K562 (cell line): ENCODE data around the gene TMED8. TPM values are rescaled to one million over a fixed set of nuclear protein-coding genes. Genes with fewer than 3 reads are reported as not detected.

ENCODE experiments used
- ATAC-seq: fragments of 200-7000 bp; cut with Tn5 transposase; 3 replicates; pipeline ENCODE4 v1.9.1; 2020; ENCODE audit warnings: moderate library complexity
- BruUV-seq: library from RNA; stranded (reverse); fragments of 400-500 nt; replicated peaks from 2 replicates; lab custom pipeline; 2021; lab: Mats Ljungman, UMichigan
- CTCF ChIA-PET: fragments of 300-600 bp; formaldehyde crosslinking; extraction: SDS; loops from one replicate; lab custom pipeline; 2021; ENCODE audit warnings: low intra/inter-chr PET ratio; lab: Yijun Ruan, JAX
- POLR2A ChIA-PET: fragments of 300-600, 350-650 bp; sonication (Branson Sonifier 250); formaldehyde crosslinking; extraction: SDS; loops from one replicate; lab custom pipeline; 2021; ENCODE audit warnings: antibody characterized with exemption, inconsistent platforms; lab: Yijun Ruan, JAX
- DNase-seq, 4 experiments: peaks; one replicate each; pipeline versions ENCODE4 v3.0.0 to v3.0.0-alpha.2; 2011 to 2018; ENCODE audit warnings: low spot score in 3 of 4, mixed read lengths in 3 of 4; ENCODE audit errors: extremely low read depth in 1 of 4
- FAIRE-seq: peaks from 2 replicates; lab custom pipeline; 2011; peaks lifted over from hg19 to GRCh38; lab: Jason Lieb, UNC
- H2AFZ ChIP-seq: 2 replicates; pipeline ENCODE4 v1.6.0; 2011; ENCODE audit warnings: low read depth, low read length, control low read depth, inconsistent platforms
- H3K27ac ChIP-seq: fragments of 200-600 bp; 3 replicates; pipeline ENCODE4 v1.8.0; 2011; ENCODE audit warnings: low read depth, mild to moderate bottlenecking, control low read depth, inconsistent platforms, low read length, moderate library complexity, mixed read lengths; ENCODE audit errors: extremely low read depth
- H3K27me3 ChIP-seq, 2 experiments: fragments of 300-600 bp in 1 of 2; 2 replicates in 1 of 2; 3 replicates in 1 of 2; pipeline versions ENCODE4 v1.6.0 to v1.8.0; 2011; ENCODE audit warnings: inconsistent platforms in 2 of 2, low read length in 2 of 2, mild to moderate bottlenecking in 1 of 2, mixed read lengths in 1 of 2, moderate library complexity in 1 of 2; ENCODE audit not compliant: control insufficient read depth in 2 of 2, insufficient read depth in 2 of 2
- H3K36me3 ChIP-seq: fragments of 300-600 bp; 3 replicates; pipeline ENCODE4 v1.8.0; 2011; ENCODE audit warnings: mild to moderate bottlenecking, low read length, inconsistent platforms; ENCODE audit not compliant: control insufficient read depth, insufficient read depth
- H3K4me1 ChIP-seq, 2 experiments: fragments of 200-600 bp in 1 of 2; replicated peaks in 1 of 2; 2 replicates in 1 of 2; 3 replicates in 1 of 2; pipeline versions ENCODE4 v1.5.1 to v1.8.0; 2011; ENCODE audit warnings: inconsistent platforms in 2 of 2, low read length in 2 of 2, mild to moderate bottlenecking in 1 of 2, mixed read lengths in 1 of 2, moderate library complexity in 1 of 2; ENCODE audit not compliant: control insufficient read depth in 2 of 2, insufficient read depth in 2 of 2
- H3K4me2 ChIP-seq: 2 replicates; pipeline ENCODE4 v1.6.1; 2011; ENCODE audit warnings: low read length, control low read depth, inconsistent platforms, mixed read lengths; ENCODE audit not compliant: insufficient read depth
- H3K4me3 ChIP-seq: fragments of 200-600 bp; sonication (generic), shearing (Covaris generic); 2 replicates; pipeline ENCODE4 v1.5.1; 2016; ENCODE audit warnings: control low read depth, inconsistent platforms
- H3K79me2 ChIP-seq: fragments of 200-600 bp; 3 replicates; pipeline ENCODE4 v1.8.0; 2011; ENCODE audit warnings: low read length, inconsistent platforms; ENCODE audit not compliant: control insufficient read depth, insufficient read depth
- H3K9ac ChIP-seq, 2 experiments: 2 replicates each; pipeline versions ENCODE4 v1.6.0 to v1.6.1; 2011; ENCODE audit warnings: low read depth in 2 of 2, low read length in 2 of 2, control low read depth in 1 of 2, inconsistent platforms in 1 of 2, mild to moderate bottlenecking in 1 of 2, mixed read lengths in 1 of 2; ENCODE audit not compliant: insufficient read depth in 1 of 2
- H3K9me1 ChIP-seq: one replicate; pipeline ENCODE4 v1.6.0; 2011; ENCODE audit warnings: inconsistent platforms, mild to moderate bottlenecking, low read length, moderate library complexity; ENCODE audit not compliant: control insufficient read depth, insufficient read depth
- H3K9me3 ChIP-seq: replicated peaks from 2 replicates; pipeline ENCODE4 v1.5.1; 2011; ENCODE audit warnings: low read depth, low read length, inconsistent platforms; ENCODE audit not compliant: control insufficient read depth, insufficient read depth
- H4K20me1 ChIP-seq: replicated peaks from 2 replicates; pipeline ENCODE4 v1.6.1; 2011; ENCODE audit warnings: low read length, inconsistent platforms, mixed read lengths; ENCODE audit not compliant: control insufficient read depth, insufficient read depth
- DDX20 ChIP-seq: fragments of 450-650 bp; IDR thresholded peaks from 2 replicates; pipeline ENCODE4 v1.6.1; 2016; ENCODE audit warnings: missing genetic modification characterization, low read depth, mild to moderate bottlenecking, missing compliant biosample characterization, moderate library complexity
- EP400 ChIP-seq: fragments of 450-650 bp; IDR thresholded peaks from 2 replicates; pipeline ENCODE4 v1.6.1; 2017; ENCODE audit warnings: antibody characterized with exemption, mild to moderate bottlenecking, moderate library complexity
- FOXA3 ChIP-seq, 2 experiments: fragments of 450-650 bp in 1 of 2; sonication (generic) in 1 of 2; formaldehyde crosslinking; IDR thresholded peaks in 1 of 2; conservative IDR thresholded peaks in 1 of 2; 2 replicates each; pipeline versions ENCODE4 v1.4.0 to v1.8.0; 2020 to 2022; ENCODE audit warnings: mild to moderate bottlenecking in 2 of 2, missing genetic modification reagents in 1 of 2
- FOXP4 ChIP-seq: sonication (generic); formaldehyde crosslinking; IDR thresholded peaks from 2 replicates; pipeline ENCODE4 v1.8.0; 2022; ENCODE audit warnings: mild to moderate bottlenecking, missing genetic modification reagents, borderline replicate concordance
- HDAC8 ChIP-seq: fragments of 450-650 bp; IDR thresholded peaks from 2 replicates; pipeline ENCODE4 v1.6.1; 2016; ENCODE audit warnings: mild to moderate bottlenecking, missing genetic modification characterization, moderate library complexity, missing compliant biosample characterization
- JUND ChIP-seq, 2 experiments: IDR thresholded peaks; 2 replicates in 1 of 2; 3 replicates in 1 of 2; pipeline ENCODE4 v1.6.1; 2011; ENCODE audit warnings: borderline replicate concordance in 2 of 2, low read depth in 2 of 2, low read length in 2 of 2, improper control_type of control experiment in 1 of 2, missing biosample characterization in 1 of 2, missing genetic modification characterization in 1 of 2, missing genetic modification reagents in 1 of 2
- MEIS2 ChIP-seq: fragments of 450-650 bp; IDR thresholded peaks from 2 replicates; pipeline ENCODE4 v1.6.1; 2014; ENCODE audit warnings: mild to moderate bottlenecking; ENCODE audit not compliant: partially characterized antibody
- NCOA1 ChIP-seq: fragments of 450-650 bp; IDR thresholded peaks from 2 replicates; pipeline ENCODE4 v1.6.1; 2016; ENCODE audit warnings: low read depth
- RBM14 ChIP-seq: fragments of 200-400 bp; formaldehyde crosslinking; IDR thresholded peaks from 2 replicates; pipeline ENCODE4 v1.6.1; 2018; ENCODE audit warnings: low read depth, mild to moderate bottlenecking, low read length, moderate library complexity, borderline replicate concordance; ENCODE audit not compliant: insufficient read depth
- RBM15 ChIP-seq: fragments of 200-400 bp; formaldehyde crosslinking; IDR thresholded peaks from 2 replicates; pipeline ENCODE4 v1.6.1; 2018; ENCODE audit warnings: mild to moderate bottlenecking, low read length, moderate library complexity; ENCODE audit not compliant: insufficient read depth
- SRSF3 ChIP-seq: fragments of 200-400 bp; formaldehyde crosslinking; IDR thresholded peaks from 2 replicates; pipeline ENCODE4 v1.6.1; 2016; ENCODE audit warnings: mild to moderate bottlenecking, low read length, moderate library complexity; ENCODE audit not compliant: insufficient read depth
- ZNF197 ChIP-seq: fragments of 200-800 bp; sonication (Bioruptor generic); IDR thresholded peaks from 2 replicates; pipeline ENCODE4 v1.6.1; 2016; ENCODE audit warnings: low read depth, missing genetic modification characterization, missing compliant biosample characterization
- ZNF75A ChIP-seq: fragments of 450-650 bp; formaldehyde crosslinking; IDR thresholded peaks from 2 replicates; pipeline ENCODE4 v1.4.0; 2020; ENCODE audit warnings: mild to moderate bottlenecking
- ZNF780A ChIP-seq: fragments of 250-450 bp; sonication (Bioruptor Pico); IDR thresholded peaks from 2 replicates; pipeline ENCODE4 v1.5.0; 2021; ENCODE audit warnings: mild to moderate bottlenecking
- WGBS: fragments of 100-300 bp; shearing (Covaris generic); methylation state at CpG from one replicate; pipeline ENCODE4 v1.1.6; 2016; ENCODE audit warnings: low coverage, mixed read lengths; ENCODE audit not compliant: insufficient coverage; ENCODE audit errors: missing lambda C conversion rate; 5-methylcytosine and 5-hydroxymethylcytosine counted together
- in situ Hi-C: fragments of 300-500 bp; cut with MboI; formaldehyde crosslinking; loops from 4 replicates; pipeline ENCODE4 v1.15.0; 2018; ENCODE audit warnings: inconsistent platforms, mixed read lengths
- intact Hi-C: fragments of 100-400 bp; cut with micrococcal nuclease; formaldehyde crosslinking; loops from 2 replicates; pipeline ENCODE4 v1.14.2; 2022
- polyA plus RNA-seq, 8 experiments: library from polyadenylated mRNA; depleted of rRNA in 4 of 8; stranded (reverse) in 5 of 8; unstranded in 3 of 8; fragments of >200 nt; fragmentation: Nextera tagmentation in 2 of 8; fragmentation: Illumina TruSeq in 1 of 8; extraction: Ambion mirVana in 2 of 8; extraction: Trizol in 1 of 8; gene quantifications; 2 replicates each; pipeline versions ENCODE4 v1.2.1 to v1.2.3, GENCODE V29; 2011 to 2014; ENCODE audit warnings: inconsistent platforms in 1 of 8, missing spikeins in 1 of 8
- total RNA-seq, 7 experiments: library from RNA; depleted of rRNA in 6 of 7; stranded (reverse); fragments of >200 nt in 6 of 7; fragmentation: Illumina TruSeq in 2 of 7; extraction: Trizol in 2 of 7; gene quantifications; 2 replicates each; pipeline versions ENCODE4 v1.2.1 to v1.2.3, GENCODE V29; 2011 to 2021; ENCODE audit warnings: low replicate concordance in 1 of 7
- TF ChIP-seq, protein P1 (sequence below), 2 experiments: fragments of 450-650 bp in 1 of 2; sonication (generic) in 1 of 2; formaldehyde crosslinking in 1 of 2; IDR thresholded peaks in 1 of 2; conservative IDR thresholded peaks in 1 of 2; 2 replicates each; pipeline versions ENCODE4 v1.6.1 to v1.8.1; 2016 to 2023; ENCODE audit warnings: mild to moderate bottlenecking in 2 of 2, moderate library complexity in 2 of 2, inconsistent platforms in 1 of 2, missing genetic modification reagents in 1 of 2

TMED8 gene
- total and polyA plus RNA-seq, 9 of the 15 experiments (the other 6 are each of a cell fraction or from before 2014, with no cell fraction given) = 3.3 to 17.4 (median 12.0) TPM

GRCh38 chr14:77302926-77303325 lies 74.0 kb downstream of the TMED8 start:
- Histone ChIP-seq H4K20me1 (no peaks in the 10 kb centered on the region), H3K27ac (peak overlapping the region; percentile 40; the same call in 1 of the 3 replicates), H3K9me1 (no peaks in the 10 kb centered on the region), H3K4me3 (no peak overlapping the region), H3K27me3 (no peaks in the 10 kb centered on the region), H3K36me3 (peaks cover 18% of the 10 kb centered on the region; the same call in 2 of the 3 replicates), H3K79me2 (no peaks in the 10 kb centered on the region), H3K4me2 (no peak overlapping the region), H2AFZ (no peak overlapping the region), H3K9ac (no peak overlapping the region), H3K9me3 (no peaks in the 10 kb centered on the region), H3K4me1 (peaks cover 0 to 5% of the 10 kb centered on the region in 2 experiments; a peak in 2 of 5 replicates)
- in situ Hi-C loops (no loop called here), intact Hi-C loops (loop anchor here (5.0 kb wide), 2 partner anchors 154 to 249 kb away; partner anchors contain the start of genes AHSA1 and VIPAS39)
- WGBS = 75% methylated on average over 2 of the region's 5 CpGs
- no TSS peak for BruUV-seq
- POLR2A ChIA-PET = interaction anchor here (0.8 to 2.6 kb wide), 3 partner anchors 13 to 156 kb away, joined by 3 to 10 read pairs (median 6); partner anchors contain the start of gene VIPAS39
- FAIRE-seq (no peak), DNase-seq (peak; percentile 14 to 36 (median 22)), ATAC-seq (peak; percentile 54)
- CTCF ChIA-PET = no interaction called here
- TF ChIP-seq RBM15 = no peak
- TF ChIP-seq ZNF197 (CRISPR knock-in tag) = no peak
- TF ChIP-seq ZNF780A (CRISPR knock-in tag) = no peak
- TF ChIP-seq MEIS2 = peak; percentile 59
- 0 out of 4 replicates have a peak, but pooled peaks of 1 of the 2 experiments have one; percentile 18 for TF ChIP-seq FOXA3 (CRISPR knock-in tag; conservative IDR thresholded peaks at IDR 0.05 in 1 of 2, IDR thresholded peaks at IDR 0.05 in 1 of 2)
- no peak for TF ChIP-seq RBM14
- peak; percentile 64; the same call in 1 of the 2 replicates for TF ChIP-seq JUND (IDR thresholded peaks at IDR 0.05; ENCODE audit: borderline replicate concordance, low read depth, low read length)
- peak; percentile 44; the same call in 1 of the 3 replicates for TF ChIP-seq JUND (tag; IDR thresholded peaks at IDR 0.05; ENCODE audit: borderline replicate concordance, low read depth, low read length)
- TF ChIP-seq FOXP4 (CRISPR knock-in tag) = no peak
- TF ChIP-seq, protein P1, sequence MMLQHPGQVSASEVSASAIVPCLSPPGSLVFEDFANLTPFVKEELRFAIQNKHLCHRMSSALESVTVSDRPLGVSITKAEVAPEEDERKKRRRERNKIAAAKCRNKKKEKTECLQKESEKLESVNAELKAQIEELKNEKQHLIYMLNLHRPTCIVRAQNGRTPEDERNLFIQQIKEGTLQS (IDR thresholded peaks at IDR 0.05) = peak; percentile 62
- TF ChIP-seq, protein P1 (CRISPR knock-in tag; conservative IDR thresholded peaks at IDR 0.05) = no peak
- TF ChIP-seq EP400 = no peak
- TF ChIP-seq NCOA1 = no peak
- no peak for TF ChIP-seq HDAC8
- TF ChIP-seq DDX20 (tag) = 0 out of 2 replicates have a peak, but pooled peaks have one; percentile 2
- no peak for TF ChIP-seq SRSF3
- no peak for TF ChIP-seq ZNF75A (CRISPR knock-in tag)
